H7 (cell line): ENCODE data around the gene PLCXD3. TPM values are rescaled to one million over a fixed set of nuclear protein-coding genes. Genes with fewer than 3 reads are reported as not detected.

Experiments used
- DNase-seq: peaks from one replicate; pipeline ENCODE4 v3.0.0; 2012
- H3K27me3 ChIP-seq: 2 replicates; pipeline ENCODE4 v1.6.0; 2011; ENCODE audit warnings: mild to moderate bottlenecking, low read length; ENCODE audit not compliant: control insufficient read depth, insufficient read depth
- H3K36me3 ChIP-seq: replicated peaks from 2 replicates; pipeline ENCODE4 v1.5.1; 2011; ENCODE audit warnings: low read length; ENCODE audit not compliant: control insufficient read depth, insufficient read depth
- H3K4me3 ChIP-seq: 2 replicates; pipeline ENCODE4 v1.5.1; 2011; ENCODE audit warnings: low read depth, mild to moderate bottlenecking, control low read depth, low read length, moderate library complexity; ENCODE audit not compliant: insufficient read depth
- total RNA-seq: library from RNA; depleted of rRNA; stranded (reverse); fragments of >200 nt; shearing (Covaris generic); gene quantifications from 2 replicates; pipeline ENCODE4 v1.2.3, GENCODE V29; 2014

The PLCXD3 gene
- total RNA-seq, 1 experiment from 2014 or later, result 0.38 TPM

- DNase-seq, result no peak
- Histone ChIP-seq H3K4me3 (no peak overlapping the region), H3K27me3 (no peaks in the 10 kb centered on the region), H3K36me3 (no peaks in the 10 kb centered on the region)
Measured at GRCh38 chr5:41284938-41285337, 225.5 kb downstream of the PLCXD3 start.

DNA sequence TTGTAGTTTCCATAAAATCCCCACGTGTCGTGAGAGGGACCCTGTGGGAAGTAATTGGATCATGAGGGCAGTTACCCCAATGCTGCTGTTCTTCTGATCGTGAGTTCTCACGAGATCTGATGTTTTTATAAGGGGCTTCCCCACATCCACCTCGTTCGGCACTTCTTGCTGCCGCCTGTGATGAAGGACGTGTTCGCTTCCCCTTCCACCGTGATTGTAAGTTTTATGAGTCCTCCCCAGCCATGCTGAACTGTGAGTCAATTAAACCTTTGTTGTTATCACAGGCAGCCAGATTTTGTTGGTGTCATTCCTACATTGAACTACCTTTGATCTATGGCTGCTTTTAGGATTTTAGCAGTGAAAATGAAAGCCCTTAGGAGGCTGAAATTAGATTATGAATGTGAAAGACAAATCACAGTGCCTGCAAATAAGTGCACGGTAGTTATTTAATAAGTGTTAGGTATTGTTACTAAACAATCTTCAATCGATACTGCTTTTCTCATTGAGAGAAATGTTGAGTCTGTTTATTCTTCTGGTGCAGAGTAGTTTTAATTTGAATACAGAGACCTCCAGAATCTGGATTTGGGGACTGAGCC, 229.1 kb downstream of the PLCXD3 start:
- Histone ChIP-seq H3K4me3 (no peak overlapping the region), H3K36me3 (no peaks in the 10 kb centered on the region), H3K27me3 (no peaks in the 10 kb centered on the region)
- DNase-seq, result no peak

- H3K36me3 ChIP-seq, result no peaks in the 10 kb centered on the region
- H3K4me3 ChIP-seq, result no peak overlapping the region
- H3K27me3 ChIP-seq, result no peaks in the 10 kb centered on the region
- no peak for DNase-seq
Measured at GRCh38 chr5:41279040-41279439, 231.4 kb downstream of the PLCXD3 start.

DNA sequence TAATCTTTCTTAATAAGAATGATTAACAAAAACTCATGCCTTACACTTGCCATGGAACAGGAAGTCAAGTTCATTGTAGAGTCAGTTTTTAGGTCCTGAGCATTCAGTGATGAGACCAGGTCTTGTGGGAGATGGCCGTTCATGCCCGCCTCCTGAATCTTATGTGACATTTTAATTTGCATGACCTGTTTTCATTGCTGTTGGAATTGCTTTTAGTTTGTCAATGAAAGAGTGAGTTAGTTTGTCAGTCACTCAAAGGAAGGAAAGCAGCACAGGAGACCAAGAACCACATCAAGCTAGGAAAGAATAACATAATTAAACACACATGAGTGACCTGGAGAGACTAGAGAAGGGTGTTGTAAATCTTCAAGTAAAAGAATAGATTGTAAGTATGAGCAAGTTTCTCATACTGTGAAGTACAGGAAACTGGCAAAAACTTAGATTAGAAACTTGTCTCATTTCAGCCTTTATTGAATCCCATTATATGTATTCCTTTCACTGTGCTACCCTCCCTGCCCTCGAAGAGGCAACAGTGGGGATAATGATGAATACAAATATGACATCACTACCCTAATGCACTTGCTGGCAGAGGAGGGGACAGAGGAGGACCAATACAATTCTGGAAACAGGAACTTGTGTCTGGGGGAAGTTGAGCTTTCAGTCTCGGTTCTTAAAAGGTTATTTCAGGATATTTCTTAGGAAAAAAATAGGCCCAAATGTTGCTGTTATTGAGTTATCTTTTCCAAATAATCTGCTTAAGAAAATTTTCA, 232.7 kb downstream of the PLCXD3 start:
- Histone ChIP-seq H3K27me3 (no peaks in the 10 kb centered on the region), H3K4me3 (no peak overlapping the region), H3K36me3 (no peaks in the 10 kb centered on the region)
- DNase-seq, result no peak

- DNase-seq, result no peak
- no peaks in the 10 kb centered on the region for H3K27me3 ChIP-seq
- H3K4me3 ChIP-seq, result no peak overlapping the region
- H3K36me3 ChIP-seq, result no peaks in the 10 kb centered on the region
Measured at GRCh38 chr5:41275813-41276512, 234.4 kb downstream of the PLCXD3 start.

DNA sequence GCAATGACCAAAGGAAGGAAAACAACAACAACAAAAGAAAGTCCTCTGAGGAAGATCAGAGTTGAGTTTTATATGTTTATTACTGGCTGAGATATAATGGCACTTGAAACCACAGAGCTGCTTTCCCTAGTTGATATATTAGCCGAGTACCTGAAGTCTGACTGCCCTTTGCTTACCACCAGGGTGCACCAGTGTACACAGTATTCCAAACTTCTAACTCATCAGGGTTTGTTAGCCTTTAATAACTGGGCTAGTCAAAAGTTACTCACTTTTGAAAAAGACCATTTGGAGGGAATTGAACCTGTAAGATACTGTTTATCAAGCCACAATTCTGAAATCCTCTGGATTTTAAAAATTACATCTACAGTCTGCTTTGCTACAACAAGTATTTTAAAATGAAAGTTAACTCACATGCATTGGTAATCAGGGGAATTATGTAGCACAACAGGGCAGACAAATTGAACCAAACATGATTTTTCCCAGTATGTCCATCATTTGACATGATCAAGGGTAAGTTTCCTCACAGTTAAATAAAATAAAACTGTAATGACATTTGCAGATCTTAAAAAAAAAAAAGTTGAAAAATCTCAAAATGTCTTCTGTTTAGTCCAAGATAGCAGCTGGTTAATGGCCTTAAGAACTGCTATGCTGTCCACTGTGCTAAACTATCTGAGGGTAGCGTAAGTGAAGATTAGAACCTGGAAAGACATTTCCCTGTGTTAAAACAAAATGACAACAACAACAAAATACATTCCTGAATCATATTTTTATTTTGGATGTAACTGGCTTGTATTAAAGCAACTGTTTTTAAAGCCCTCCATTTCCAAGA, 239.8 kb downstream of the PLCXD3 start:
- peak; percentile 6 for DNase-seq
- no peaks in the 10 kb centered on the region for H3K27me3 ChIP-seq
- H3K4me3 ChIP-seq, result no peak overlapping the region
- no peaks in the 10 kb centered on the region for H3K36me3 ChIP-seq

GRCh38 chr5:41268894-41269293, 241.5 kb downstream of the PLCXD3 start:
- DNase-seq, result no peak
- no peak overlapping the region for H3K4me3 ChIP-seq
- no peaks in the 10 kb centered on the region for H3K27me3 ChIP-seq
- no peaks in the 10 kb centered on the region for H3K36me3 ChIP-seq

DNA sequence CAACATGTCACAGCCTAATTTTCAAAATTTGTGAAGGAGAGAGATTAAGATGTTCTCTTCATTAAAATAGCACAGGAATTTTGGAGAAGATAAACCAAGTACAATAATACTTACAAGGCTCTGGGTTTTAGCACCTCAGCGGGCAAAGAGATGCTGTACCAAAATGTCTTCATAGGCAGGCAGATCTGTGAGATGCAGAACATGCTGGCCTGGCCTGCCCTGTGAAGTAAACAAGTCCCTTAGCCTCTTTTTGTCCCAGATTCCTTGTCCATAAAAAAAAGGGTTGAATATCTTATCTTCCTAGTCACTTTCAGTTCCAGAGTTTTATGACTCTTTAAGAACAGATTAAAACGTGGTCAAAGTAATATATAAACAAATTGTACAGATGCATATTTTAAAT, 244.0 kb downstream of the PLCXD3 start:
- Histone ChIP-seq H3K27me3 (no peaks in the 10 kb centered on the region), H3K36me3 (no peaks in the 10 kb centered on the region)

DNA sequence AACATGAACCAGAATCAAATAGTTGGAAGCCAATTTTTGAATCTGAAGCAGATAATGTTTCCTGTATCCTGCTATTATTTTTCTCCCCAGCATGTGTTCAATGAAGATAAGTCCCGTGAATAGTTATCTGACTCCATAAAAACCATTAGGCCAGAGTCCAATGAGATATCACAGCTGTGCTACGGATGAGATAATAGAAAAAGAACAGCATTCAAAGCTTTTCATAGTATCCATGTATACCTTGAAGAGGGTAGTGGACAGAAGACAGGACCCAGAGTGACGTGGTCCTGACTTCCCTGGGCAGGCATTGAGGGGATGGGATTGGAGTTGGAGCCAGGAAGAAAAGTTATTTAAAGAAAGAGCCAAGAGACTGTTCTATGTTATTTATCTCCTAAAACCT, 246.4 kb downstream of the PLCXD3 start:
- DNase-seq, result no peak
- Histone ChIP-seq H3K36me3 (no peaks in the 10 kb centered on the region), H3K4me3 (no peak overlapping the region), H3K27me3 (no peaks in the 10 kb centered on the region)

More for the DNA sequence above, 244.0 kb downstream of the PLCXD3 start:
- no peak for DNase-seq
- no peak overlapping the region for H3K4me3 ChIP-seq

DNA sequence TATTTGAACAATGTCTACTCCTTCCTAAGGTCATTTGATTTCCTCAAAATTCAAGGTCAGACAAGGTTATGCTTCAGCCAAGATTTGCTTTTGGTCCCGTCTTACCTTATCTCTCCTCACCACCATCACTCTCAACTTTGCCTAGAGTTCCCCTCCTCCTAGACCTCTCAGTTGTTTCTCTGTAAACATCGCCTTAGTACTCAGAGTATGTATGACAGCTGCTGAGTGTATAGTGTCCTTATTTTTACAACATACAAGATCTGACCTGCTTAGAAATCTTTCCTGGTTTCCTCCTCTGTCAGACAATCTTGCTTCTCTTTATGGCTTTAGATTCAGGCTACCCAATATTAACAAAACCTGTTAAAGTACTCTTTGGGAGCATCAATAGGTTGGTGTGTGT, 247.1 kb downstream of the PLCXD3 start:
- H3K4me3 ChIP-seq, result no peak overlapping the region
- DNase-seq, result no peak

More for the DNA sequence above, 247.1 kb downstream of the PLCXD3 start:
- no peaks in the 10 kb centered on the region for H3K27me3 ChIP-seq
- H3K36me3 ChIP-seq, result no peaks in the 10 kb centered on the region
